Neural cell (in vitro differentiated cells): ENCODE measurements around the gene IMMP2L. TPM values are rescaled to one million over a fixed set of nuclear protein-coding genes. Genes with fewer than 3 reads are reported as not detected.

Source experiments
- H2AFZ ChIP-seq: fragments of 200-600, 300-800 bp; sonication (generic), shearing (Covaris generic); 2 replicates; pipeline ENCODE4 v1.6.0; 2014; ENCODE audit warnings: low read depth, mild to moderate bottlenecking, antibody characterized with exemption, low read length, moderate library complexity
- H3F3A ChIP-seq: fragments of 200-600 bp; shearing (Covaris generic); 2 replicates; pipeline ENCODE4 v1.6.1; 2016; ENCODE audit warnings: mild to moderate bottlenecking, moderate library complexity, mixed read lengths, antibody characterized with exemption, low read length; ENCODE audit not compliant: insufficient read depth, poor library complexity, severe bottlenecking
- H3K27ac ChIP-seq: fragments of 200-600, 300-800 bp; sonication (generic), shearing (Covaris generic); 2 replicates; pipeline ENCODE4 v1.5.1; 2014; ENCODE audit warnings: mild to moderate bottlenecking, low read length, moderate library complexity
- H3K27me3 ChIP-seq: fragments of 300-800, 200-600 bp; sonication (generic), shearing (Covaris generic); 2 replicates; pipeline ENCODE4 v1.6.0; 2014; ENCODE audit warnings: mild to moderate bottlenecking, low read depth, low read length, moderate library complexity; ENCODE audit not compliant: insufficient read depth
- H3K36me3 ChIP-seq: fragments of 300-800, 200-600 bp; sonication (generic), shearing (Covaris generic); 2 replicates; pipeline ENCODE4 v1.5.1; 2014; ENCODE audit warnings: mild to moderate bottlenecking, antibody characterized with exemption, low read length, moderate library complexity; ENCODE audit not compliant: insufficient read depth
- H3K4me2 ChIP-seq: fragments of 300-800, 200-600 bp; sonication (generic), shearing (Covaris generic); 2 replicates; pipeline ENCODE4 v1.6.0; 2014; ENCODE audit warnings: mild to moderate bottlenecking, low read length
- H3K4me3 ChIP-seq: fragments of 300-800, 200-600 bp; sonication (generic), shearing (Covaris generic); 2 replicates; pipeline ENCODE4 v1.5.1; 2014; ENCODE audit warnings: mild to moderate bottlenecking, low read length, moderate library complexity
- H3K79me2 ChIP-seq: fragments of 200-600 bp; shearing (Covaris generic); replicated peaks from 2 replicates; pipeline ENCODE4 v1.6.0; 2014; ENCODE audit warnings: mild to moderate bottlenecking, low read length, moderate library complexity; ENCODE audit not compliant: insufficient read depth
- H3K9ac ChIP-seq: fragments of 300-800, 200-600 bp; sonication (generic), shearing (Covaris generic); 2 replicates; pipeline ENCODE4 v1.6.1; 2016; ENCODE audit warnings: mild to moderate bottlenecking, low read length, mixed read lengths
- H3K9me2 ChIP-seq: fragments of 200-600 bp; shearing (Covaris generic); 2 replicates; pipeline ENCODE4 v1.6.1; 2016; ENCODE audit warnings: mild to moderate bottlenecking, low read length, mixed read lengths; ENCODE audit not compliant: insufficient read depth
- H3K9me3 ChIP-seq: fragments of 200-600, 300-800 bp; sonication (generic), shearing (Covaris generic); 2 replicates; pipeline ENCODE4 v1.6.1; 2016; ENCODE audit warnings: mild to moderate bottlenecking, mixed run types, low read length, moderate library complexity, mixed read lengths
- H4K20me1 ChIP-seq: fragments of 200-600 bp; shearing (Covaris generic); 2 replicates; pipeline ENCODE4 v1.6.1; 2016; ENCODE audit warnings: mild to moderate bottlenecking, mixed run types; ENCODE audit not compliant: insufficient read depth
- EP300 ChIP-seq: fragments of 450-650 bp; conservative IDR thresholded peaks from 2 replicates; pipeline ENCODE4 v1.6.1; 2014; ENCODE audit warnings: antibody characterized with exemption, mild to moderate bottlenecking, moderate library complexity; ENCODE audit not compliant: poor library complexity, severe bottlenecking
- EZH2 ChIP-seq: fragments of 200-600, 300-800 bp; shearing (Covaris generic), sonication (generic); IDR thresholded peaks from 2 replicates; pipeline ENCODE4 v1.6.1; 2014; ENCODE audit warnings: antibody characterized with exemption, low read length, borderline replicate concordance, mild to moderate bottlenecking; ENCODE audit not compliant: insufficient read depth, poor library complexity, severe bottlenecking
- MXI1 ChIP-seq: fragments of 450-650 bp; conservative IDR thresholded peaks from 2 replicates; pipeline ENCODE4 v1.6.1; 2014; ENCODE audit warnings: antibody characterized with exemption, mild to moderate bottlenecking; ENCODE audit not compliant: poor library complexity, severe bottlenecking
- POLR2AphosphoS5 ChIP-seq: IDR thresholded peaks from 2 replicates; pipeline ENCODE4 v1.6.1; 2012
- RAD21 ChIP-seq: fragments of 450-650 bp; conservative IDR thresholded peaks from 2 replicates; pipeline ENCODE4 v1.6.1; 2014; ENCODE audit warnings: antibody characterized with exemption, mild to moderate bottlenecking, moderate library complexity
- SMC3 ChIP-seq: fragments of 450-650 bp; conservative IDR thresholded peaks from 2 replicates; pipeline ENCODE4 v1.6.1; 2014; ENCODE audit warnings: antibody characterized with exemption, mild to moderate bottlenecking, moderate library complexity; ENCODE audit not compliant: poor library complexity
- TAF1 ChIP-seq: IDR thresholded peaks from 2 replicates; pipeline ENCODE4 v1.6.1; 2012; ENCODE audit warnings: low read depth
- polyA plus RNA-seq: library from polyadenylated mRNA; depleted of rRNA; stranded (reverse); fragments of >200 nt; gene quantifications from 2 replicates; pipeline ENCODE4 v1.2.3, GENCODE V29; 2014
- TF ChIP-seq, protein P1 (sequence below): IDR thresholded peaks from 2 replicates; pipeline ENCODE4 v1.6.1; 2012; ENCODE audit warnings: borderline replicate concordance
- TF ChIP-seq, protein P2 (sequence below): fragments of 450-650 bp; IDR thresholded peaks from 2 replicates; pipeline ENCODE4 v1.5.1; 2014; ENCODE audit warnings: antibody characterized with exemption, mild to moderate bottlenecking, moderate library complexity; ENCODE audit not compliant: poor library complexity, severe bottlenecking

Gene IMMP2L
- polyA plus RNA-seq, 1 donor from 2014 or later, result 9.7 TPM

DNA sequence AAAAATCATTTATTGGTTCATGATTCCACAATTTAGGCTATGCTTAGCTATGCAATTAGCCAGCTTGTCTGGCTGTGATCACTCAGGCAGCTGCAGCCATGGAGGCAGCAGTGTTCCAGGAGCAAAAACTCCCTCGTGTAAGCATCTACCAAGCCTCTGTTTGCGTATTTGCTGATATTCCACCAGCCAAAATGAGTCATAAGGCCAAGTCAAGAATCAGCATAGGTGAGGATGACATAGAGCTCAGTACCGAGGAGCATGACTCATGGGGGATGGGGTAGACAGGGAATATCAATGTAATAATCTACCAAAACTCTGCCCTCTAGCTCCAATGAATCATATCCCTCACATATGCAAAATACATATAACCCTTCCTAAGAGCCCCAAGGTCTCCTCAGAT is 63.3 kb downstream of the IMMP2L start:
- Histone ChIP-seq H3K36me3 (no peaks in the 10 kb centered on the region), H3K9me2 (no peaks in the 10 kb centered on the region), H3K9me3 (no peaks in the 10 kb centered on the region), H3K4me3 (no peak overlapping the region), H2AFZ (no peak overlapping the region), H3K27ac (no peak overlapping the region), H3K27me3 (no peaks in the 10 kb centered on the region), H3F3A (no peaks in the 10 kb centered on the region), H3K9ac (no peak overlapping the region), H3K79me2 (no peaks in the 10 kb centered on the region), H4K20me1 (no peaks in the 10 kb centered on the region), H3K4me2 (no peak overlapping the region)
- TF ChIP-seq RAD21, result no peak

DNA sequence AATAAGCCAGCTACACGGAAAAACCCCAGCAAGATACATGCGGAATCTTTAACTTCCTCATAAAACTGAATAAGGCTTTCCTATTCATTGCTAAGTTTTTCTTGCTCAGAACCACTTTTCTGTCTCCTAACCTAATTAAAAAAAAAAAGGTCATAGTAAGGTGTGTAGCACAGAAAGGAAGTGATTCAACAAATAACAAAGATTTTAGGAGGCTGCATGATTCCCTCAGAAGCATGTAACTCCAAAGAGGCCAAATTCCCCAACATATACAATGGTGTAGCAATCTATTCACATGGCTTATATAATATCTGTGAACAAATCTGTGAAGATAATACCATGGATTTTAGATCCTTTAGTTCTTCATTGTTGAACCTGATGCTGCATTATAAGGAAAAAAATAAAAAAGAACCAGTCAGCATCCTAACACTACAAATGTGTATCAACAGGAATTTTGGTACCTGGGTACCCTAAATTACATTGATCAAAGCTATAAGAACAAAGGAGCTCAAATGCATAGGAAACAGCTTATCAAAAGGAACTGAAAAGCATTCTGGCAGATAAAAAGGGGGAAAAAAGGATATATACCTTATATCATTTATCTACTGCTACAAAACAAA is 63.8 kb downstream of the IMMP2L start:
- Histone ChIP-seq H3K4me3 (no peak overlapping the region), H4K20me1 (no peaks in the 10 kb centered on the region), H3K4me2 (no peak overlapping the region), H3K27me3 (no peaks in the 10 kb centered on the region), H3K27ac (no peak overlapping the region), H3K9ac (no peak overlapping the region), H3K36me3 (no peaks in the 10 kb centered on the region), H3K9me3 (no peaks in the 10 kb centered on the region), H3F3A (no peaks in the 10 kb centered on the region), H3K79me2 (no peaks in the 10 kb centered on the region), H2AFZ (no peak overlapping the region), H3K9me2 (no peaks in the 10 kb centered on the region)
- TF ChIP-seq EP300 (no peak), RAD21 (no peak), POLR2AphosphoS5 (no peak), MXI1 (no peak), TAF1 (no peak)
- TF ChIP-seq, protein P1, sequence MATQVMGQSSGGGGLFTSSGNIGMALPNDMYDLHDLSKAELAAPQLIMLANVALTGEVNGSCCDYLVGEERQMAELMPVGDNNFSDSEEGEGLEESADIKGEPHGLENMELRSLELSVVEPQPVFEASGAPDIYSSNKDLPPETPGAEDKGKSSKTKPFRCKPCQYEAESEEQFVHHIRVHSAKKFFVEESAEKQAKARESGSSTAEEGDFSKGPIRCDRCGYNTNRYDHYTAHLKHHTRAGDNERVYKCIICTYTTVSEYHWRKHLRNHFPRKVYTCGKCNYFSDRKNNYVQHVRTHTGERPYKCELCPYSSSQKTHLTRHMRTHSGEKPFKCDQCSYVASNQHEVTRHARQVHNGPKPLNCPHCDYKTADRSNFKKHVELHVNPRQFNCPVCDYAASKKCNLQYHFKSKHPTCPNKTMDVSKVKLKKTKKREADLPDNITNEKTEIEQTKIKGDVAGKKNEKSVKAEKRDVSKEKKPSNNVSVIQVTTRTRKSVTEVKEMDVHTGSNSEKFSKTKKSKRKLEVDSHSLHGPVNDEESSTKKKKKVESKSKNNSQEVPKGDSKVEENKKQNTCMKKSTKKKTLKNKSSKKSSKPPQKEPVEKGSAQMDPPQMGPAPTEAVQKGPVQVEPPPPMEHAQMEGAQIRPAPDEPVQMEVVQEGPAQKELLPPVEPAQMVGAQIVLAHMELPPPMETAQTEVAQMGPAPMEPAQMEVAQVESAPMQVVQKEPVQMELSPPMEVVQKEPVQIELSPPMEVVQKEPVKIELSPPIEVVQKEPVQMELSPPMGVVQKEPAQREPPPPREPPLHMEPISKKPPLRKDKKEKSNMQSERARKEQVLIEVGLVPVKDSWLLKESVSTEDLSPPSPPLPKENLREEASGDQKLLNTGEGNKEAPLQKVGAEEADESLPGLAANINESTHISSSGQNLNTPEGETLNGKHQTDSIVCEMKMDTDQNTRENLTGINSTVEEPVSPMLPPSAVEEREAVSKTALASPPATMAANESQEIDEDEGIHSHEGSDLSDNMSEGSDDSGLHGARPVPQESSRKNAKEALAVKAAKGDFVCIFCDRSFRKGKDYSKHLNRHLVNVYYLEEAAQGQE, result no peak

DNA sequence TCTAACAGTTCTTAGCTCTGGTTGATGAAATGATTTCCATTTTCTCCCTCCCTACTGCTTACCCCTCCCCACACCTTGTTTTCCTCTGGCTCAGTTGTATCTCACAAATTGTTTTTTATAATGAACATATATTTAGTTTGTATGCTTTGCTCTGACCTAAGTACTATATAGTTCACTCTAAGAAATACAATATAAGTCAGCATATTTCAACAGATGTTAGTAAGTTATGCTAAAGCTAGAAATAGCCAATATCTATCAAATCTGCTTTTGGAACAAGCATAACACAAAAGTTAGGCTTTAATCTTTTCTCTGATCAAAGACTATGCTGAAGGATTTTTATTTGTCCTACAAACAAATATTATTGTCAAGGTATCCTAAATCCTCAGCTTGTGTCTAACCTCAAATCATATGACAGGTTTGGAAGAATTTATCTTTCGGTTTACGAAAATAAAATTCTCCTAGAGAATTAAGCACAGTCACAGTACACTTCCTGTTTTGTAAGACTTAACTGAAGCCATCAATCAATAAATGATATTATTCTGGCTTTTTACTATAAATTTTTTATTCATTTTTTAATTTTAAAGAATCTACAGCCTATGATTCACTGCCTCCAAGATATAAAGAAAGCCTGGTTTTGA is 67.0 kb downstream of the IMMP2L start:
- Histone ChIP-seq H3K4me3 (no peak overlapping the region), H2AFZ (no peak overlapping the region)

More for the DNA sequence above, 67.0 kb downstream of the IMMP2L start:
- Histone ChIP-seq H3K9ac (no peak overlapping the region), H3K4me2 (no peak overlapping the region), H3K79me2 (no peaks in the 10 kb centered on the region), H3K27ac (no peak overlapping the region), H3K36me3 (no peaks in the 10 kb centered on the region), H3K9me3 (no peaks in the 10 kb centered on the region), H3F3A (no peaks in the 10 kb centered on the region), H3K27me3 (no peaks in the 10 kb centered on the region), H4K20me1 (no peaks in the 10 kb centered on the region), H3K9me2 (no peaks in the 10 kb centered on the region)
- TF ChIP-seq EZH2 (no peak), MXI1 (no peak), RAD21 (no peak), TAF1 (no peak), POLR2AphosphoS5 (no peak), EP300 (no peak), SMC3 (no peak)
- TF ChIP-seq, protein P1, result no peak
- TF ChIP-seq, protein P2, sequence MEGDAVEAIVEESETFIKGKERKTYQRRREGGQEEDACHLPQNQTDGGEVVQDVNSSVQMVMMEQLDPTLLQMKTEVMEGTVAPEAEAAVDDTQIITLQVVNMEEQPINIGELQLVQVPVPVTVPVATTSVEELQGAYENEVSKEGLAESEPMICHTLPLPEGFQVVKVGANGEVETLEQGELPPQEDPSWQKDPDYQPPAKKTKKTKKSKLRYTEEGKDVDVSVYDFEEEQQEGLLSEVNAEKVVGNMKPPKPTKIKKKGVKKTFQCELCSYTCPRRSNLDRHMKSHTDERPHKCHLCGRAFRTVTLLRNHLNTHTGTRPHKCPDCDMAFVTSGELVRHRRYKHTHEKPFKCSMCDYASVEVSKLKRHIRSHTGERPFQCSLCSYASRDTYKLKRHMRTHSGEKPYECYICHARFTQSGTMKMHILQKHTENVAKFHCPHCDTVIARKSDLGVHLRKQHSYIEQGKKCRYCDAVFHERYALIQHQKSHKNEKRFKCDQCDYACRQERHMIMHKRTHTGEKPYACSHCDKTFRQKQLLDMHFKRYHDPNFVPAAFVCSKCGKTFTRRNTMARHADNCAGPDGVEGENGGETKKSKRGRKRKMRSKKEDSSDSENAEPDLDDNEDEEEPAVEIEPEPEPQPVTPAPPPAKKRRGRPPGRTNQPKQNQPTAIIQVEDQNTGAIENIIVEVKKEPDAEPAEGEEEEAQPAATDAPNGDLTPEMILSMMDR, result no peak
